ENCODE data around the gene GPC5. TPM values are rescaled to one million over a fixed set of nuclear protein-coding genes. Genes with fewer than 3 reads are reported as not detected.
A peak's percentile ranks its signal among the peaks of the same experiment; 100 is the strongest.

The GPC5 gene
- total RNA-seq, 1 experiment from 2014 or later: 0.15 TPM

- Histone ChIP-seq H3K56ac (ENCODE audit: insufficient read length, low read depth, low read length) (no peak overlapping the region), H3K79me1 (ENCODE audit: insufficient read depth, low read depth, low read length, poor library complexity, severe bottlenecking) (no peaks in the 10 kb centered on the region), H4K5ac (ENCODE audit: insufficient read length, low read depth, low read length) (no peak overlapping the region), H4K20me1 (ENCODE audit: control insufficient read depth, insufficient read depth, insufficient read length) (no peaks in the 10 kb centered on the region), H3K9ac (ENCODE audit: extremely low read depth, insufficient read length, low read length) (no peak overlapping the region), H3K27ac (ENCODE audit: insufficient read length, low read depth, low read length) (peak overlapping the region; percentile 14), H2BK15ac (ENCODE audit: low read depth, low read length) (no peak overlapping the region), H2BK12ac (ENCODE audit: insufficient read length, low read depth, low read length) (no peak overlapping the region), H3K18ac (ENCODE audit: insufficient read length, low read depth, low read length) (no peak overlapping the region), H3K23ac (ENCODE audit: insufficient read length, low read depth, low read length) (no peak overlapping the region), H3K4me2 (ENCODE audit: insufficient read depth, insufficient read length, low read length) (no peak overlapping the region), H3K9me3 (ENCODE audit: control insufficient read depth, low read depth, low read length) (no peaks in the 10 kb centered on the region), H3K79me2 (ENCODE audit: insufficient read depth, low read length) (no peaks in the 10 kb centered on the region), H4K91ac (ENCODE audit: insufficient read length, low read depth, low read length) (no peak overlapping the region), H3K4me1 (ENCODE audit: insufficient read depth, low read length) (no peaks in the 10 kb centered on the region; the same call in 1 of the 2 replicates), H3K14ac (ENCODE audit: insufficient read depth, low read length) (no peak overlapping the region), H3K4ac (ENCODE audit: low read depth, low read length) (no peak overlapping the region), H2BK120ac (ENCODE audit: low read depth, low read length, poor library complexity, severe bottlenecking) (no peak overlapping the region), H2BK20ac (ENCODE audit: low read depth, low read length, poor library complexity, severe bottlenecking) (no peak overlapping the region), H4K8ac (replicated peaks; ENCODE audit: insufficient read length, low read depth, low read length) (no peak overlapping the region), H3K27me3 (ENCODE audit: insufficient read depth, low read length) (no peaks in the 10 kb centered on the region), H2AFZ (ENCODE audit: low read length) (no peak overlapping the region), H2AK5ac (ENCODE audit: insufficient read length, low read length) (no peak overlapping the region), H3K23me2 (ENCODE audit: insufficient read length, low read depth, low read length, poor library complexity, severe bottlenecking) (no peaks in the 10 kb centered on the region), H3T11ph (ENCODE audit: low read length) (no peak overlapping the region), H2BK5ac (ENCODE audit: insufficient read length, low read length) (no peak overlapping the region)
- Mint-ChIP-seq H3K4me3 (no peak overlapping the region), H3K27me3 (ENCODE audit: low read depth) (peaks cover 1% of the 10 kb centered on the region; the same call in 1 of the 2 replicates), H3K4me1 (peaks cover 3 to 5% of the 10 kb centered on the region in 2 experiments; a peak in 1 of 4 replicates), H3K36me3 (ENCODE audit: insufficient read depth in 1 of 3, low read depth in 3 of 3) (peaks cover 28 to 46% (median 36%) of the 10 kb centered on the region in 3 experiments; a peak in 6 of 7 replicates), H3K27ac (peak overlapping the region in 1 of 3 experiments; percentile 89; a peak in 2 of 7 replicates), H3K9me3 (no peaks in the 10 kb centered on the region)
- TF ChIP-seq CTCF (conservative IDR thresholded peaks at IDR 0.05): no peak
- DNase-seq: no peak
- WGBS (ENCODE audit: extremely low coverage, insufficient read length, low lambda C conversion rate): no CpG with 5 or more reads among the region's 7 CpGs
Measured at GRCh38 chr13:91357613-91358386, 40.6 kb upstream of the GPC5 start.

Measured in H9 (cell line).